ENCODE results near the gene ZMYND15. TPM values are rescaled to one million over a fixed set of nuclear protein-coding genes. Genes with fewer than 3 reads are reported as not detected.

ZMYND15 gene
- total RNA-seq, 1 experiment from 2014 or later: 0.42 TPM

DNA sequence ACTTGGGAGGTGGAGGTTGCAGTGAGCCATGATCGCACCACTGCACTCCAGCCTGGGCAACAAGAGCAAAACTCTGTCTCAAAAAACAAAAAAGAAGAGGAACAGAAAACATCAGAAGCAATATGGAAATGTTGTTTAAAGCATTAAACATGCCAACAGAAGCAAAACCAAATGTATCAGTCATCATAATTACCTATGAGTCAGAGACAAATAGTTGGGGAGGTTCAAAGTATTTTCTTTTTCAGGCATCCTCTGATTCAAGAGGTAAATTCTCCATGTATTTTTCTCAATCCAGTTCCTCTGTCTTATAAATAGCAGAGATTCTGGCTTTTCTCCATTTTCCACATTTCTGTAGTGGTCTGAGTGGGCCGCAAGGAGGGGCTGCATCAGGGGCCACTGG, 30.0 kb downstream of the ZMYND15 start:
- no peak overlapping the region for H2BK15ac ChIP-seq (ENCODE audit: low read depth, low read length)
- H2BK120ac ChIP-seq (ENCODE audit: low read depth, low read length, poor library complexity, severe bottlenecking): no peak overlapping the region
- H4K8ac ChIP-seq (replicated peaks; ENCODE audit: insufficient read length, low read depth, low read length): no peak overlapping the region
- no peaks in the 10 kb centered on the region for H3K79me2 ChIP-seq (ENCODE audit: insufficient read depth, low read length)
- H3K4ac ChIP-seq (ENCODE audit: low read depth, low read length): no peak overlapping the region
- no peaks in the 10 kb centered on the region for H3K4me1 ChIP-seq (ENCODE audit: insufficient read depth, low read length)
- no peak overlapping the region for H3K27ac Mint-ChIP-seq
- no peak overlapping the region for H4K5ac ChIP-seq (ENCODE audit: insufficient read length, low read depth, low read length)
- H3K14ac ChIP-seq (ENCODE audit: insufficient read depth, low read length): no peak overlapping the region
- no peak overlapping the region for H2BK20ac ChIP-seq (ENCODE audit: low read depth, low read length, poor library complexity, severe bottlenecking)
- no peak overlapping the region for H3K4me3 Mint-ChIP-seq
- H3T11ph ChIP-seq (ENCODE audit: low read length): no peak overlapping the region
- H3K4me1 Mint-ChIP-seq: no peaks in the 10 kb centered on the region
- no peaks in the 10 kb centered on the region for H3K9me3 ChIP-seq (ENCODE audit: control insufficient read depth, low read depth, low read length)
- H3K23me2 ChIP-seq (ENCODE audit: insufficient read length, low read depth, low read length, poor library complexity, severe bottlenecking): no peaks in the 10 kb centered on the region
- no peak overlapping the region for H3K4me2 ChIP-seq (ENCODE audit: insufficient read depth, insufficient read length, low read length)
- DNase-seq: no peak
- H3K36me3 Mint-ChIP-seq (ENCODE audit: insufficient read depth in 1 of 3, low read depth in 3 of 3): no peaks in the 10 kb centered on the region
- H2AFZ ChIP-seq (ENCODE audit: low read length): no peak overlapping the region
- no peak overlapping the region for H3K23ac ChIP-seq (ENCODE audit: insufficient read length, low read depth, low read length)
- no peaks in the 10 kb centered on the region for H3K79me1 ChIP-seq (ENCODE audit: insufficient read depth, low read depth, low read length, poor library complexity, severe bottlenecking)
- no peaks in the 10 kb centered on the region for H4K20me1 ChIP-seq (ENCODE audit: control insufficient read depth, insufficient read depth, insufficient read length)
- H3K9ac ChIP-seq (ENCODE audit: extremely low read depth, insufficient read length, low read length): no peak overlapping the region
- no peak overlapping the region for H3K18ac ChIP-seq (ENCODE audit: insufficient read length, low read depth, low read length)
- TF ChIP-seq CTCF (conservative IDR thresholded peaks at IDR 0.05): no peak
- H3K9me3 Mint-ChIP-seq: no peaks in the 10 kb centered on the region
- no peaks in the 10 kb centered on the region for H3K27me3 ChIP-seq (ENCODE audit: insufficient read depth, low read length)
- no peak overlapping the region for H2BK12ac ChIP-seq (ENCODE audit: insufficient read length, low read depth, low read length)
- no peak overlapping the region for H2BK5ac ChIP-seq (ENCODE audit: insufficient read length, low read length)
- no CpG with 5 or more reads among the region's 2 CpGs for WGBS (ENCODE audit: extremely low coverage, insufficient read length, low lambda C conversion rate)
- H3K27ac ChIP-seq (ENCODE audit: insufficient read length, low read depth, low read length): no peak overlapping the region
- no peak overlapping the region for H3K56ac ChIP-seq (ENCODE audit: insufficient read length, low read depth, low read length)
- H3K27me3 Mint-ChIP-seq (ENCODE audit: low read depth): peaks cover 22% of the 10 kb centered on the region
- no peak overlapping the region for H4K91ac ChIP-seq (ENCODE audit: insufficient read length, low read depth, low read length)
- no peak overlapping the region for H2AK5ac ChIP-seq (ENCODE audit: insufficient read length, low read length)
